Kidney (tissue), 14 donors: ENCODE data around the gene AP2A1. TPM values are rescaled to one million over a fixed set of nuclear protein-coding genes. Genes with fewer than 3 reads are reported as not detected.

ENCODE experiments used
- DNase-seq, 5 donors: peaks; one replicate each; pipeline ENCODE4 v3.0.0-alpha.2; 2013 to 2020
- FAIRE-seq: peaks from 2 replicates; lab custom pipeline; 2012; peaks lifted over from hg19 to GRCh38; lab: Jason Lieb, UNC
- H3K27ac ChIP-seq, 2 donors: one replicate each; pipeline ENCODE4 v1.7.0; 2013; ENCODE audit warnings: low read depth in 2 of 2, low read length in 2 of 2, inconsistent platforms in 1 of 2
- H3K27me3 ChIP-seq: one replicate; pipeline ENCODE4 v1.7.1; 2013; ENCODE audit warnings: low read length, inconsistent platforms; ENCODE audit not compliant: control insufficient read depth, insufficient read depth
- H3K36me3 ChIP-seq, 3 donors: one replicate each; pipeline versions ENCODE4 v1.7.0 to v1.7.1; 2013; ENCODE audit warnings: low read length in 3 of 3, control low read depth in 1 of 3, inconsistent platforms in 1 of 3; ENCODE audit not compliant: insufficient read depth in 3 of 3, control insufficient read depth in 2 of 3
- H3K4me1 ChIP-seq, 3 donors: one replicate each; pipeline versions ENCODE4 v1.7.0 to v1.7.1; 2013; ENCODE audit warnings: low read length in 3 of 3, inconsistent platforms in 1 of 3, low read depth in 1 of 3; ENCODE audit not compliant: control insufficient read depth in 2 of 3, insufficient read depth in 2 of 3
- H3K4me3 ChIP-seq, 3 donors: one replicate each; pipeline versions ENCODE4 v1.7.0 to v1.8.1; 2013; ENCODE audit warnings: low read length in 3 of 3, control low read depth in 1 of 3, inconsistent platforms in 1 of 3
- H3K9ac ChIP-seq, 3 donors: one replicate each; pipeline versions ENCODE4 v1.7.0 to v1.7.1; 2013; ENCODE audit warnings: low read length in 3 of 3, control low read depth in 1 of 3, inconsistent platforms in 1 of 3
- H3K9me3 ChIP-seq, 3 donors: one replicate each; pipeline versions ENCODE4 v1.7.0 to v1.7.1; 2013; ENCODE audit warnings: low read length in 3 of 3, control low read depth in 1 of 3, inconsistent platforms in 1 of 3; ENCODE audit not compliant: control insufficient read depth in 2 of 3, insufficient read depth in 1 of 3
- CTCF ChIP-seq: IDR thresholded peaks from 3 replicates; pipeline ENCODE4 v1.5.1; 2012; ENCODE audit warnings: mild to moderate bottlenecking, moderate library complexity, borderline replicate concordance; ENCODE audit not compliant: insufficient read depth; ENCODE audit errors: extremely low read depth
- intact Hi-C: fragments of 100-400 bp; cut with DNase I; formaldehyde crosslinking; loops from one replicate; pipeline ENCODE4 v1.11.1; 2022
- polyA plus RNA-seq: library from polyadenylated mRNA; stranded (reverse); fragments of 350-450 nt; fragmentation: Illumina TruSeq; extraction: RNeasy Lipid Tissue Mini Kit (QIAGEN cat#74804); gene quantifications from one replicate; pipeline ENCODE4 v1.2.3, GENCODE V29; 2014; ENCODE audit warnings: low read depth, low replicate concordance; ENCODE audit not compliant: insufficient read depth
- total RNA-seq: library from RNA; stranded (reverse); fragmentation: NEBNext Ultra II Directional; extraction: Animal tissue kit (Norgen Biotek cat#: 25700); gene quantifications from one replicate; pipeline ENCODE4 v1.2.1, GENCODE V29; 2021
- donor health status: control.
- donor health status: control.
- donor health status: control.
- donor health status: control.
- donor health status: control.
- donor health status: DM: yes; HTN: yes; CAD: no.
- donor health status: Normal renal cell carcinoma (clear cell type).

The AP2A1 gene
- total and polyA plus RNA-seq, 2 donors from 2014 or later, result 32.0 to 70.0 TPM

GRCh38 chr19:49727217-49728030, 39.4 kb upstream of the AP2A1 start:
- no peak for TF ChIP-seq CTCF
- no peak for FAIRE-seq
- no peak overlapping the region for H3K9ac ChIP-seq
- H3K9me3 ChIP-seq, result no peaks in the 10 kb centered on the region
- H3K27ac ChIP-seq, result no peak overlapping the region
- H3K27me3 ChIP-seq, result no peaks in the 10 kb centered on the region
- peak in 2 of 5 donors; percentile 73 to 91 for DNase-seq
- H3K4me3 ChIP-seq, result no peak overlapping the region
- H3K36me3 ChIP-seq, result no peaks in the 10 kb centered on the region
- intact Hi-C loops, result no loop called here
- H3K4me1 ChIP-seq, result no peaks in the 10 kb centered on the region

- Histone ChIP-seq H3K36me3 (no peaks in the 10 kb centered on the region), H3K27me3 (no peaks in the 10 kb centered on the region), H3K27ac (no peak overlapping the region), H3K4me3 (no peak overlapping the region), H3K9ac (no peak overlapping the region), H3K9me3 (no peaks in the 10 kb centered on the region), H3K4me1 (no peaks in the 10 kb centered on the region)
- intact Hi-C loops, result no loop called here
- DNase-seq, result no peak
- no peak for FAIRE-seq
- no peak for TF ChIP-seq CTCF
These were observed 36.6 kb upstream of the AP2A1 start for GRCh38 chr19:49730166-49730565.

GRCh38 chr19:49738268-49738667, 28.5 kb upstream of the AP2A1 start:
- DNase-seq (no peak), FAIRE-seq (no peak)
- Histone ChIP-seq H3K27me3 (no peaks in the 10 kb centered on the region), H3K9ac (no peak overlapping the region), H3K9me3 (no peaks in the 10 kb centered on the region), H3K27ac (no peak overlapping the region), H3K36me3 (no peaks in the 10 kb centered on the region), H3K4me1 (no peaks in the 10 kb centered on the region), H3K4me3 (no peak overlapping the region)
- no peak for TF ChIP-seq CTCF
- intact Hi-C loops, result no loop called here
